GM20431 (cell line): ENCODE data around the gene TBCCD1.

ENCODE experiments used
- in situ Hi-C: fragments of 300-500 bp; cut with MseI, MboI; formaldehyde crosslinking; loops from one replicate; pipeline ENCODE4 v1.15.0; 2020; ENCODE audit warnings: low sequenced_read_pairs; ENCODE audit not compliant: unreplicated experiment

Gene TBCCD1

GRCh38 chr3:186525369-186526255, 41.5 kb downstream of the TBCCD1 start:
- in situ Hi-C loops, result no loop called here

GRCh38 chr3:186524616-186525015, 42.5 kb downstream of the TBCCD1 start:
- in situ Hi-C loops, result no loop called here

- in situ Hi-C loops, result no loop called here
Observed at GRCh38 chr3:186523434-186523833, 43.7 kb downstream of the TBCCD1 start.

GRCh38 chr3:186523022-186523421, 44.1 kb downstream of the TBCCD1 start:
- in situ Hi-C loops, result no loop called here

- in situ Hi-C loops, result no loop called here
Observed at GRCh38 chr3:186520957-186521842, 45.9 kb downstream of the TBCCD1 start.

- in situ Hi-C loops, result no loop called here
Observed at GRCh38 chr3:186520431-186520830, 46.7 kb downstream of the TBCCD1 start.

GRCh38 chr3:186519021-186519658, 48.0 kb downstream of the TBCCD1 start:
- in situ Hi-C loops, result no loop called here

GRCh38 chr3:186517218-186517617, 49.9 kb downstream of the TBCCD1 start:
- in situ Hi-C loops, result no loop called here

GRCh38 chr3:186516646-186517045, 50.5 kb downstream of the TBCCD1 start:
- in situ Hi-C loops, result no loop called here

GRCh38 chr3:186515125-186515524, 52.0 kb downstream of the TBCCD1 start:
- in situ Hi-C loops, result no loop called here

GRCh38 chr3:186514296-186515002, 52.7 kb downstream of the TBCCD1 start:
- in situ Hi-C loops, result no loop called here

- in situ Hi-C loops, result no loop called here
Observed at GRCh38 chr3:186513386-186513785, 53.8 kb downstream of the TBCCD1 start.

GRCh38 chr3:186512570-186513302, 54.4 kb downstream of the TBCCD1 start:
- in situ Hi-C loops, result no loop called here

- in situ Hi-C loops, result no loop called here
Observed at GRCh38 chr3:186511702-186512101, 55.4 kb downstream of the TBCCD1 start.

- in situ Hi-C loops, result no loop called here
Observed at GRCh38 chr3:186511245-186511644, 55.9 kb downstream of the TBCCD1 start.

- in situ Hi-C loops, result no loop called here
Observed at GRCh38 chr3:186510374-186511079, 56.6 kb downstream of the TBCCD1 start.

GRCh38 chr3:186509423-186509822, 57.7 kb downstream of the TBCCD1 start:
- in situ Hi-C loops, result no loop called here

GRCh38 chr3:186506857-186507256, 60.3 kb downstream of the TBCCD1 start:
- in situ Hi-C loops, result no loop called here
